Measurements from ENCODE around the gene RARA.

DNA sequence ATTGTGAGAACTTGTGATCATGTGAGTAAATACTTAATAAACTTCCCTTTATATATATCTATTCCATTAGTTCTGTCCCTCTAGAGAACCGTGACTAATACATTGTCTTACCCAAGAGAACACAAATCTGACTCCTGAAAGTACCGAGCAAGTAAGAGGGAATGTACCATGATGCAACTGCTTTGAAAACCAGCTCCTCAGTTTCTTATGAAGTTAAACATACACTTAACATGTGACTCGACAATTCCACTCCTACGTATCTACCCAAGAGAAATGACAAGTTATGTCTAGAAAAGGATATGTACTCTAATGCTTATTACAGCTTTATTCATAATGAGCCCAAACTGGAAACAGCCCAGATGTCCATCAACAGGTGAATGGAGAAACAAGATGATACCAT lies 64.3 kb downstream of the RARA start:
- no peak for TF ChIP-seq YY1 (IDR thresholded peaks at IDR 0.05; ENCODE audit: insufficient read depth, insufficient read length)
- no peak for TF ChIP-seq SUZ12 (IDR thresholded peaks at IDR 0.05; ENCODE audit: extremely low read depth, insufficient read depth, insufficient read length)
